Activated T-cell treated with anti-CD3 and anti-CD28 coated beads, Interleukin-2, amount 50 U/mL, for 4 hours (primary cell): ENCODE measurements around the gene P3H3. TPM values are rescaled to one million over a fixed set of nuclear protein-coding genes. Genes with fewer than 3 reads are reported as not detected.
"Not testable (repeated sequence)": the region's sequence is repeated elsewhere in the genome, so short reads cannot be mapped to it uniquely, and the experiment has no call there.

Experiments
- ATAC-seq, 2 donors: fragments of 200-7000 bp; cut with Tn5 transposase; one replicate each; pipeline ENCODE4 v1.10.0; 2021
- DNase-seq: peaks from one replicate; pipeline ENCODE4 v3.0.0-alpha.2; 2020
- H3K27me3 Mint-ChIP-seq: one replicate; pipeline ENCODE4 v1.8.0; 2021; ENCODE audit warnings: low read depth, mixed read lengths
- H3K36me3 Mint-ChIP-seq: one replicate; pipeline ENCODE4 v1.8.0; 2022; ENCODE audit warnings: mixed read lengths; ENCODE audit not compliant: insufficient read depth
- H3K4me1 Mint-ChIP-seq: one replicate; pipeline ENCODE4 v1.8.0; 2021; ENCODE audit warnings: low read depth, mixed read lengths
- H3K4me3 Mint-ChIP-seq: one replicate; pipeline ENCODE4 v1.8.0; 2021; ENCODE audit warnings: mild to moderate bottlenecking, moderate library complexity, mixed read lengths
- H3K9me3 Mint-ChIP-seq: one replicate; pipeline ENCODE4 v1.8.0; 2021; ENCODE audit warnings: mixed read lengths
- total RNA-seq, 3 donors: library from RNA; stranded (reverse); gene quantifications; one replicate each; pipeline ENCODE4 v1.2.1, GENCODE V29; 2021

P3H3 gene
- total RNA-seq, 3 donors from 2014 or later = 0.63 to 0.98 (median 0.83) TPM

- Mint-ChIP-seq H3K4me1 (no peaks in the 10 kb centered on the region), H3K36me3 (peaks cover 9% of the 10 kb centered on the region), H3K27me3 (no peaks in the 10 kb centered on the region), H3K9me3 (no peaks in the 10 kb centered on the region), H3K4me3 (no peak overlapping the region)
- ATAC-seq = no peak
- no peak for DNase-seq
Measured at GRCh38 chr12:6884539-6884938, 56.3 kb downstream of the P3H3 start.

GRCh38 chr12:6886206-6886999 lies 58.2 kb downstream of the P3H3 start:
- not testable (repeated sequence) for H3K4me1 Mint-ChIP-seq, H3K36me3 Mint-ChIP-seq, DNase-seq, H3K4me3 Mint-ChIP-seq, ATAC-seq, H3K27me3 Mint-ChIP-seq, H3K9me3 Mint-ChIP-seq

- Mint-ChIP-seq H3K36me3 (peaks cover 9% of the 10 kb centered on the region), H3K4me1 (peaks cover 9% of the 10 kb centered on the region)
- ATAC-seq = no peak
Measured at GRCh38 chr12:6887460-6887859, 59.3 kb downstream of the P3H3 start.

GRCh38 chr12:6888360-6888759 lies 60.2 kb downstream of the P3H3 start:
- Mint-ChIP-seq H3K36me3 (peaks cover 9% of the 10 kb centered on the region), H3K4me1 (peaks cover 9% of the 10 kb centered on the region), H3K27me3 (no peaks in the 10 kb centered on the region), H3K4me3 (no peak overlapping the region), H3K9me3 (no peaks in the 10 kb centered on the region)
- ATAC-seq = no peak
- no peak for DNase-seq

More at GRCh38 chr12:6887460-6887859, 59.3 kb downstream of the P3H3 start:
- Mint-ChIP-seq H3K9me3 (no peaks in the 10 kb centered on the region), H3K4me3 (no peak overlapping the region), H3K27me3 (no peaks in the 10 kb centered on the region)
- no peak for DNase-seq

- not testable (repeated sequence) for DNase-seq, H3K36me3 Mint-ChIP-seq, H3K9me3 Mint-ChIP-seq, H3K4me3 Mint-ChIP-seq, H3K27me3 Mint-ChIP-seq, ATAC-seq, H3K4me1 Mint-ChIP-seq
Measured at GRCh38 chr12:6888794-6889193, 60.6 kb downstream of the P3H3 start.

Other genes starting within 250 kb of the P3H3 start
- 100 to 1,000 TPM; 311 to 336 (median 332) TPM for gene CHD4, start 221.0 kb upstream of the P3H3 start, total RNA-seq
- 1 to 10 TPM; 3.8 to 5.5 (median 5.1) TPM for gene LPAR5, start 192.4 kb upstream of the P3H3 start, total RNA-seq
- 1 to 10 TPM in 1 of 3 donors, under 1 TPM in 2; 0.65 to 1.3 (median 0.71) TPM for gene ACRBP, start 181.0 kb upstream of the P3H3 start, total RNA-seq
- 1 to 10 TPM; 5.9 to 7.5 (median 6.9) TPM for gene ING4, start 165.3 kb upstream of the P3H3 start, total RNA-seq
- 10 to 100 TPM; 59.7 to 70.2 (median 63.3) TPM for gene ZNF384, start 139.0 kb upstream of the P3H3 start, total RNA-seq
- under 1 TPM; 0.20 to 0.57 (median 0.40) TPM for gene PIANP, start 127.6 kb upstream of the P3H3 start, total RNA-seq
- gene COPS7A, start 104.4 kb upstream of the P3H3 start, total RNA-seq = 10 to 100 TPM; 46.5 to 54.4 (median 48.1) TPM
- gene MLF2, start 75.3 kb upstream of the P3H3 start, total RNA-seq = 100 to 1,000 TPM; 185 to 199 (median 189) TPM
- gene PTMS, start 62.0 kb upstream of the P3H3 start, total RNA-seq = 10 to 100 TPM; 26.3 to 32.6 (median 29.4) TPM
- gene LAG3, start 55.9 kb upstream of the P3H3 start, total RNA-seq = 100 to 1,000 TPM in 1 of 3 donors, 10 to 100 TPM in 2; 71.1 to 125 (median 86.4) TPM
- 10 to 100 TPM; 42.0 to 76.9 (median 51.4) TPM for gene CD4, start 38.9 kb upstream of the P3H3 start, total RNA-seq
- gene GPR162, start 6.6 kb upstream of the P3H3 start, total RNA-seq = under 1 TPM in 2 of 3 donors, not detected in 1; 0.08 to 0.38 TPM
- gene GNB3, start 12.5 kb downstream of the P3H3 start, total RNA-seq = under 1 TPM; 0.13 to 0.90 (median 0.38) TPM
- 1 to 10 TPM; 1.7 to 4.0 (median 3.1) TPM for gene CDCA3, start 22.9 kb downstream of the P3H3 start, total RNA-seq
- gene USP5, start 23.7 kb downstream of the P3H3 start, total RNA-seq = 100 to 1,000 TPM; 169 to 192 (median 176) TPM
- gene TPI1, start 39.1 kb downstream of the P3H3 start, total RNA-seq = 1,000 to 10,000 TPM; 1,135 to 1,217 (median 1,169) TPM
- 1 to 10 TPM; 5.6 to 8.5 (median 6.7) TPM for gene SPSB2, start 44.9 kb downstream of the P3H3 start, total RNA-seq
- gene LRRC23, start 76.4 kb downstream of the P3H3 start, total RNA-seq = 1 to 10 TPM; 2.1 to 3.0 (median 3.0) TPM
- gene ENO2, start 86.2 kb downstream of the P3H3 start, total RNA-seq = 10 to 100 TPM; 83.5 to 97.4 (median 85.2) TPM
- gene ATN1, start 99.6 kb downstream of the P3H3 start, total RNA-seq = 10 to 100 TPM; 65.8 to 73.9 (median 70.7) TPM
- not detected for gene RNU7-1, start 115.4 kb downstream of the P3H3 start, total RNA-seq
- gene C12orf57, start 115.6 kb downstream of the P3H3 start, total RNA-seq = 100 to 1,000 TPM; 180 to 190 (median 184) TPM
- 100 to 1,000 TPM; 309 to 404 (median 401) TPM for gene PTPN6, start 122.9 kb downstream of the P3H3 start, total RNA-seq
- gene PHB2, start 142.3 kb downstream of the P3H3 start, total RNA-seq = 100 to 1,000 TPM; 619 to 718 (median 635) TPM
- gene EMG1, start 142.5 kb downstream of the P3H3 start, total RNA-seq = 100 to 1,000 TPM; 215 to 254 (median 223) TPM
- gene LPCAT3, start 190.1 kb downstream of the P3H3 start, total RNA-seq = 10 to 100 TPM; 24.4 to 27.6 (median 25.0) TPM
- gene C1S, start 232.3 kb downstream of the P3H3 start, total RNA-seq = 1 to 10 TPM; 1.6 to 1.7 (median 1.6) TPM